ENCODE measurements around the gene PRRX1.

Gene PRRX1

DNA sequence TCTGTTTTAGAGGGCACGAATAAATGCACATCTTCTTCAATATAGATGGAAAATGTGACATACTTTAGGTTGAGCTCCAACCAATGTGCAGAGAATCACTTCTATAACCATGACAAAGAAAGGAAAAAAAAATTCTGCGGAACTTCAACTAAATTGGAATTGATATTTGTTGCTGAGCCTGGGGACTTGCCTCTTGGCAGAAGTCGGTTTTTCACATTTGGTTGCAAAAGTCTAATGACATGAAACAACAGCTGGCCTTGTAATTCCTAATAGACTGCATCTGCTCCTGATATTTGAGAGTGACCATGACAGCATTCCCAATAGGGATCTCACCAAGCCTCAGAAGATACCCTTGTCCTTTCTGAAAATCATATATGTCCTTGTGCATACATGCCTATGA, 112.8 kb downstream of the PRRX1 start:
- H3K4me1 ChIP-seq: no peaks in the 10 kb centered on the region
- DNase-seq: no peak
- no peaks in the 10 kb centered on the region for H3K9me3 ChIP-seq
- no peaks in the 10 kb centered on the region for H3K27me3 ChIP-seq
- TF ChIP-seq CTCF (IDR thresholded peaks at IDR 0.05): no peak
- intact Hi-C loops (cut with DNase I; ENCODE audit: low total_unique reads): no loop called here
- no peak overlapping the region for H3K27ac ChIP-seq
- no peak overlapping the region for H3K4me3 ChIP-seq
- H3K36me3 ChIP-seq: no peaks in the 10 kb centered on the region
